ENCODE data around the gene USP17L20. TPM values are rescaled to one million over a fixed set of nuclear protein-coding genes. Genes with fewer than 3 reads are reported as not detected.
"Not testable (repeated sequence)": the region's sequence is repeated elsewhere in the genome, so short reads cannot be mapped to it uniquely, and the experiment has no call there.

USP17L20 gene
- total and polyA plus RNA-seq, 2 donors (not counting 1 experiment from before 2014, with no cell fraction given), result not detected

GRCh38 chr4:9262572-9262971 lies 4.6 kb downstream of the USP17L20 start, which contains the start of gene USP17L21:
TSS of gene USP17L21 (plus strand) at chr4:9262872. CDS start at chr4:9262872, 0 bp downstream.
- ATAC-seq (ENCODE audit: low read depth); H3K36me3 ChIP-seq (replicated peaks in 1 of 2; ENCODE audit: control extremely low read depth in 1 of 2, control insufficient read depth in 1 of 2, extremely low read depth in 1 of 2, insufficient read depth in 2 of 2, low read length in 1 of 2); intact Hi-C loops (cut with micrococcal nuclease); H3K4me1 Mint-ChIP-seq; H3K4me2 ChIP-seq (replicated peaks; ENCODE audit: low read depth, low read length, poor library complexity, severe bottlenecking); H4K20me1 ChIP-seq (ENCODE audit: control insufficient read depth, insufficient read depth, low read length, poor library complexity, severe bottlenecking); H3K4me1 ChIP-seq (ENCODE audit: control insufficient read depth in 2 of 2, insufficient read depth in 2 of 2, low read length in 2 of 2); H2AFZ ChIP-seq (ENCODE audit: insufficient read depth, low read depth, low read length, poor library complexity, severe bottlenecking); H3K27ac ChIP-seq (ENCODE audit: low read length in 2 of 2); H3K27me3 Mint-ChIP-seq; DNase-seq; POLR2A ChIA-PET; H3K9me3 ChIP-seq (ENCODE audit: control extremely low read depth in 1 of 3, control insufficient read depth in 2 of 3, insufficient read depth in 1 of 3, low read length in 2 of 3); H3K4me3 ChIP-seq (ENCODE audit: control extremely low read depth in 1 of 5, extremely low read depth in 1 of 5, insufficient read depth in 1 of 5, low read depth in 2 of 5, low read length in 4 of 5); H3K27me3 ChIP-seq (replicated peaks in 1 of 4; ENCODE audit: control extremely low read depth in 1 of 4, control insufficient read depth in 3 of 4, insufficient read depth in 4 of 4, low read length in 3 of 4); H3K9me3 Mint-ChIP-seq (ENCODE audit: insufficient read depth); H3K4me3 Mint-ChIP-seq; H3K9ac ChIP-seq (ENCODE audit: low read length); H3K79me2 ChIP-seq (ENCODE audit: control insufficient read depth, insufficient read depth, low read length); H3K27ac Mint-ChIP-seq; CTCF ChIA-PET: not testable (repeated sequence)
- no CpG with 5 or more reads among the region's 13 CpGs for WGBS (ENCODE audit: insufficient coverage)

GRCh38 chr4:9267319-9267718 lies 9.4 kb downstream of the USP17L20 start, which contains the start of gene USP17L22:
TSS of gene USP17L22 (plus strand) at chr4:9267619. CDS start at chr4:9267619, 0 bp downstream.
- H3K4me2 ChIP-seq (replicated peaks; ENCODE audit: low read depth, low read length, poor library complexity, severe bottlenecking); H3K9me3 Mint-ChIP-seq (ENCODE audit: insufficient read depth); H3K79me2 ChIP-seq (ENCODE audit: control insufficient read depth, insufficient read depth, low read length); intact Hi-C loops (cut with micrococcal nuclease); H3K4me1 Mint-ChIP-seq; H3K27ac Mint-ChIP-seq; H3K36me3 ChIP-seq (replicated peaks in 1 of 2; ENCODE audit: control extremely low read depth in 1 of 2, control insufficient read depth in 1 of 2, extremely low read depth in 1 of 2, insufficient read depth in 2 of 2, low read length in 1 of 2); H3K9me3 ChIP-seq (ENCODE audit: control extremely low read depth in 1 of 3, control insufficient read depth in 2 of 3, insufficient read depth in 1 of 3, low read length in 2 of 3); H3K4me3 ChIP-seq (ENCODE audit: control extremely low read depth in 1 of 5, extremely low read depth in 1 of 5, insufficient read depth in 1 of 5, low read depth in 2 of 5, low read length in 4 of 5); CTCF ChIA-PET; ATAC-seq (ENCODE audit: low read depth); H4K20me1 ChIP-seq (ENCODE audit: control insufficient read depth, insufficient read depth, low read length, poor library complexity, severe bottlenecking); H3K27me3 Mint-ChIP-seq; DNase-seq; POLR2A ChIA-PET; H3K4me1 ChIP-seq (ENCODE audit: control insufficient read depth in 2 of 2, insufficient read depth in 2 of 2, low read length in 2 of 2); H3K4me3 Mint-ChIP-seq; H3K27ac ChIP-seq (ENCODE audit: low read length in 2 of 2); H2AFZ ChIP-seq (ENCODE audit: insufficient read depth, low read depth, low read length, poor library complexity, severe bottlenecking); H3K27me3 ChIP-seq (replicated peaks in 1 of 4; ENCODE audit: control extremely low read depth in 1 of 4, control insufficient read depth in 3 of 4, insufficient read depth in 4 of 4, low read length in 3 of 4); H3K9ac ChIP-seq (ENCODE audit: low read length): not testable (repeated sequence)
- WGBS (ENCODE audit: insufficient coverage), result no CpG with 5 or more reads among the region's 15 CpGs

- H3K27me3 ChIP-seq (replicated peaks in 1 of 4; ENCODE audit: control extremely low read depth in 1 of 4, control insufficient read depth in 3 of 4, insufficient read depth in 4 of 4, low read length in 3 of 4); H3K4me2 ChIP-seq (replicated peaks; ENCODE audit: low read depth, low read length, poor library complexity, severe bottlenecking); intact Hi-C loops (cut with micrococcal nuclease); DNase-seq; H3K27ac Mint-ChIP-seq; H3K9me3 Mint-ChIP-seq (ENCODE audit: insufficient read depth); H3K4me1 ChIP-seq (ENCODE audit: control insufficient read depth in 2 of 2, insufficient read depth in 2 of 2, low read length in 2 of 2); H3K4me3 ChIP-seq (ENCODE audit: control extremely low read depth in 1 of 5, extremely low read depth in 1 of 5, insufficient read depth in 1 of 5, low read depth in 2 of 5, low read length in 4 of 5); H3K36me3 ChIP-seq (replicated peaks in 1 of 2; ENCODE audit: control extremely low read depth in 1 of 2, control insufficient read depth in 1 of 2, extremely low read depth in 1 of 2, insufficient read depth in 2 of 2, low read length in 1 of 2); H3K27me3 Mint-ChIP-seq; POLR2A ChIA-PET; CTCF ChIA-PET; H3K79me2 ChIP-seq (ENCODE audit: control insufficient read depth, insufficient read depth, low read length); H4K20me1 ChIP-seq (ENCODE audit: control insufficient read depth, insufficient read depth, low read length, poor library complexity, severe bottlenecking); H3K27ac ChIP-seq (ENCODE audit: low read length in 2 of 2); H2AFZ ChIP-seq (ENCODE audit: insufficient read depth, low read depth, low read length, poor library complexity, severe bottlenecking); H3K4me1 Mint-ChIP-seq; H3K9ac ChIP-seq (ENCODE audit: low read length); H3K4me3 Mint-ChIP-seq; H3K9me3 ChIP-seq (ENCODE audit: control extremely low read depth in 1 of 3, control insufficient read depth in 2 of 3, insufficient read depth in 1 of 3, low read length in 2 of 3); ATAC-seq (ENCODE audit: low read depth): not testable (repeated sequence)
- WGBS (ENCODE audit: insufficient coverage), result 89% methylated on average over 3 of the region's 10 CpGs
Measured at GRCh38 chr4:9271719-9272118, 13.8 kb downstream of the USP17L20 start.

Other genes starting within 250 kb of the USP17L20 start
- gene FAM90A26, start 87.7 kb upstream of the USP17L20 start, total RNA-seq, result not detected in 2 replicates
- gene FAM90A26, start 87.7 kb upstream of the USP17L20 start, polyA plus RNA-seq, result 0.04 TPM in 1 of 2 replicates, not detected in the other
- gene USP17L10, start 47.5 kb upstream of the USP17L20 start, total RNA-seq, result not detected in 2 replicates
- not detected in 2 replicates for gene USP17L10, start 47.5 kb upstream of the USP17L20 start, polyA plus RNA-seq
- not detected in 2 replicates for gene USP17L11, start 42.7 kb upstream of the USP17L20 start, total RNA-seq
- gene USP17L11, start 42.7 kb upstream of the USP17L20 start, polyA plus RNA-seq, result not detected in 2 replicates
- gene USP17L12, start 38.0 kb upstream of the USP17L20 start, total RNA-seq, result not detected in 2 replicates
- gene USP17L12, start 38.0 kb upstream of the USP17L20 start, polyA plus RNA-seq, result not detected in 2 replicates
- not detected in 2 replicates for gene USP17L13, start 33.2 kb upstream of the USP17L20 start, total RNA-seq
- gene USP17L13, start 33.2 kb upstream of the USP17L20 start, polyA plus RNA-seq, result not detected in 2 replicates
- gene USP17L15, start 23.7 kb upstream of the USP17L20 start, total RNA-seq, result not detected in 2 replicates
- not detected in 2 replicates for gene USP17L15, start 23.7 kb upstream of the USP17L20 start, polyA plus RNA-seq
- gene USP17L17, start 14.2 kb upstream of the USP17L20 start, total RNA-seq, result not detected in 2 replicates
- not detected in 2 replicates for gene USP17L17, start 14.2 kb upstream of the USP17L20 start, polyA plus RNA-seq
- not detected in 2 replicates for gene USP17L18, start 9.5 kb upstream of the USP17L20 start, total RNA-seq
- gene USP17L18, start 9.5 kb upstream of the USP17L20 start, polyA plus RNA-seq, result not detected in 2 replicates
- gene USP17L19, start 4.7 kb upstream of the USP17L20 start, total RNA-seq, result not detected in 2 replicates
- gene USP17L19, start 4.7 kb upstream of the USP17L20 start, polyA plus RNA-seq, result not detected in 2 replicates
- not detected in 2 replicates for gene USP17L21, start 4.7 kb downstream of the USP17L20 start, total RNA-seq
- not detected in 2 replicates for gene USP17L21, start 4.7 kb downstream of the USP17L20 start, polyA plus RNA-seq
- not detected in 2 replicates for gene USP17L22, start 9.5 kb downstream of the USP17L20 start, total RNA-seq
- gene USP17L22, start 9.5 kb downstream of the USP17L20 start, polyA plus RNA-seq, result not detected in 2 replicates
- gene USP17L24, start 67.0 kb downstream of the USP17L20 start, total RNA-seq, result not detected in 2 replicates
- not detected in 2 replicates for gene USP17L24, start 67.0 kb downstream of the USP17L20 start, polyA plus RNA-seq
- gene USP17L25, start 71.8 kb downstream of the USP17L20 start, total RNA-seq, result not detected in 2 replicates
- gene USP17L25, start 71.8 kb downstream of the USP17L20 start, polyA plus RNA-seq, result not detected in 2 replicates
- not detected in 2 replicates for gene USP17L26, start 76.5 kb downstream of the USP17L20 start, total RNA-seq
- not detected in 2 replicates for gene USP17L26, start 76.5 kb downstream of the USP17L20 start, polyA plus RNA-seq
- gene USP17L5, start 81.3 kb downstream of the USP17L20 start, total RNA-seq, result not detected in 2 replicates
- gene USP17L5, start 81.3 kb downstream of the USP17L20 start, polyA plus RNA-seq, result not detected in 2 replicates
- gene USP17L27, start 86.0 kb downstream of the USP17L20 start, total RNA-seq, result not detected in 2 replicates
- not detected in 2 replicates for gene USP17L27, start 86.0 kb downstream of the USP17L20 start, polyA plus RNA-seq
- gene USP17L28, start 90.8 kb downstream of the USP17L20 start, total RNA-seq, result not detected in 2 replicates
- gene USP17L28, start 90.8 kb downstream of the USP17L20 start, polyA plus RNA-seq, result not detected in 2 replicates
- gene USP17L29, start 95.5 kb downstream of the USP17L20 start, total RNA-seq, result not detected in 2 replicates
- not detected in 2 replicates for gene USP17L29, start 95.5 kb downstream of the USP17L20 start, polyA plus RNA-seq
- not detected in 2 replicates for gene USP17L30, start 105.0 kb downstream of the USP17L20 start, total RNA-seq
- gene USP17L30, start 105.0 kb downstream of the USP17L20 start, polyA plus RNA-seq, result not detected in 2 replicates
- not detected in 2 replicates for gene DEFB131A, start 186.3 kb downstream of the USP17L20 start, total RNA-seq
- not detected in 2 replicates for gene DEFB131A, start 186.3 kb downstream of the USP17L20 start, polyA plus RNA-seq

Data from B cell (primary cell).